ENCODE data around the gene AKT1.

Gene AKT1

DNA sequence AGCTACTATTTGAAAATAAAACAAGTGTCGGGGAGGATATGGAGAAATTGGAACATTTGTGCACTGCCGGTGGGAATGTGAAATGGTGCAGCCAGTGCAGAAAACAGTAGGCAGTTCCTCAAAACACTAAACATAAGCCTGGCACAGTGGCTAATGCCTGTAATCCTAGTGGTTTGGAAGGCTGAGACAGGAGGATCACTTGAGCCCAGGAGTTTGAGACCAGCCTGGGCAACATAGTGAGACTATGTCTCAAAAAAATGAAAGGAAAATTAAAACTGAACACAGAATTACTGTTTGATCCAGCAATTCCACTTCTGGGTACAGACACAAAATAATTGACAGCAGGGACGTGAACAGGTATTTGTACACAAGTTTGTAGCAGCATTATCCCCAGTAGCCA lies 30.0 kb downstream of the AKT1 start:
- TF ChIP-seq EZH2phosphoT487 (IDR thresholded peaks at IDR 0.05; ENCODE audit: borderline replicate concordance, low read length), result no peak
- TF ChIP-seq, protein P1, sequence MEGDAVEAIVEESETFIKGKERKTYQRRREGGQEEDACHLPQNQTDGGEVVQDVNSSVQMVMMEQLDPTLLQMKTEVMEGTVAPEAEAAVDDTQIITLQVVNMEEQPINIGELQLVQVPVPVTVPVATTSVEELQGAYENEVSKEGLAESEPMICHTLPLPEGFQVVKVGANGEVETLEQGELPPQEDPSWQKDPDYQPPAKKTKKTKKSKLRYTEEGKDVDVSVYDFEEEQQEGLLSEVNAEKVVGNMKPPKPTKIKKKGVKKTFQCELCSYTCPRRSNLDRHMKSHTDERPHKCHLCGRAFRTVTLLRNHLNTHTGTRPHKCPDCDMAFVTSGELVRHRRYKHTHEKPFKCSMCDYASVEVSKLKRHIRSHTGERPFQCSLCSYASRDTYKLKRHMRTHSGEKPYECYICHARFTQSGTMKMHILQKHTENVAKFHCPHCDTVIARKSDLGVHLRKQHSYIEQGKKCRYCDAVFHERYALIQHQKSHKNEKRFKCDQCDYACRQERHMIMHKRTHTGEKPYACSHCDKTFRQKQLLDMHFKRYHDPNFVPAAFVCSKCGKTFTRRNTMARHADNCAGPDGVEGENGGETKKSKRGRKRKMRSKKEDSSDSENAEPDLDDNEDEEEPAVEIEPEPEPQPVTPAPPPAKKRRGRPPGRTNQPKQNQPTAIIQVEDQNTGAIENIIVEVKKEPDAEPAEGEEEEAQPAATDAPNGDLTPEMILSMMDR (IDR thresholded peaks at IDR 0.05; ENCODE audit: low read depth, low read length, poor library complexity, severe bottlenecking), result no peak
- Histone ChIP-seq H3K9me2 (replicated peaks; ENCODE audit: control insufficient read depth, low read length) (no peaks in the 10 kb centered on the region), H3K4me1 (ENCODE audit: control insufficient read depth, low read length) (peaks cover 9% of the 10 kb centered on the region), H3K9me3 (ENCODE audit: control insufficient read depth, insufficient read depth, low read length) (peaks cover 4% of the 10 kb centered on the region; the same call in 1 of the 2 replicates), H4K20me1 (ENCODE audit: control insufficient read depth, insufficient read depth, low read depth, low read length) (no peaks in the 10 kb centered on the region), H3K4me2 (ENCODE audit: low read length) (no peak overlapping the region), H3K27me3 (ENCODE audit: control insufficient read depth, low read length) (no peaks in the 10 kb centered on the region), H3F3A (ENCODE audit: control insufficient read depth, insufficient read depth) (peaks cover 22% of the 10 kb centered on the region), H3K4me3 (ENCODE audit: low read length) (no peak overlapping the region), H3K27ac (ENCODE audit: low read depth, low read length) (no peak overlapping the region), H3K36me3 (ENCODE audit: control insufficient read depth, low read length) (peaks cover 18% of the 10 kb centered on the region), H3K79me2 (ENCODE audit: control insufficient read depth, low read length) (no peaks in the 10 kb centered on the region)

DNA sequence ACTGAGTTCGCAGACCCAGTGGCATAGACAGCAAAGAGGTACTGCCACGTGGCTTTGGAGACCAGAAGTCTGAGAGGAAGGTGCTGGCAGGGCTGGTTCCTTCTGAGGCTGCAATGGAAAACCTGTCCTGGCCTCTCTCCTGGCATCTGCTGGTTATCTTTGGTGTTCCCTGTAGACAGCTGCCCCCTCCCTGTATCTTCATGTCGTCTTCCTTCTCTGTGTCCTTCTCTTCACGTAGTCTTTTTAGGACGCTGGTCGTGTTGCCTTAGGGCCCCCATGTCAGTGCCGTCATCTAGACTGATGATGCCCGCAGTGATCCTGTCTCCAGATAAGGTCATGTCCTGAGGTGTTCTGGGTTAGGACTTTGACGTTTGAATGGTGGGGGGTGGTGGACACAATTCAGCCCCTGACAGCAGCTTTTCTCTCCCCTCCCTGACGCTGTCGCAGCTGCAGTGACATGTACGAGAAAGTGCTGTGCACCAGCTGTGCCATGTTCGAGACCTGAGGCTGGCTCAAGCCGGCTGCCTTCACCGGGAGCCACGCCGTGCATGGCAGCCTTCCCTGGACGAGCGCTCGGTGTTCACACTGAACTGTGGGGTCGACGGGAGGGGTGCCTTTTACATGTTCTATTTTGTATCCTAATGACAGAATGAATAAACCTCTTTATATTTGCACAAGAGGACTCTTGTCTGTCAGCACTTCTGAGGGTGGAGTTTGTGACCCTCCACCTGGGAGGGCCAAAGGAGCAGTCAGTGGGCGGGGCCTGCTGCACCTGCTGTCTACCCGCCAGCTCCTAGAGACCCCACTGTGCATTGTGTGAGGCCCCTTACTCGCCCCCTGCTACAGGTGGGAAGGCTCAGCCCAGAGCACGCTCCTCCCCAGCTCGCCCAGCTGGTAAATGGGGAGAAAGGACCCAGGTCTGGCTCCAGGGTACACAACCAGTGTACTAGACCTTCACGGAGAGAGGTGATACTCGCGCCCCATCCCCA lies 36.3 kb downstream of the AKT1 start:
- peaks cover 65% of the 10 kb centered on the region for H3K36me3 ChIP-seq (ENCODE audit: control insufficient read depth, low read length)
- peaks cover 43% of the 10 kb centered on the region for H3K79me2 ChIP-seq (ENCODE audit: control insufficient read depth, low read length)
- 0 out of 2 replicates have a peak, but pooled peaks cover 5% of the 10 kb centered on the region for H3F3A ChIP-seq (ENCODE audit: control insufficient read depth, insufficient read depth)
- TF ChIP-seq, protein P1 (IDR thresholded peaks at IDR 0.05; ENCODE audit: low read depth, low read length, poor library complexity, severe bottlenecking), result no peak
- TF ChIP-seq EZH2phosphoT487 (IDR thresholded peaks at IDR 0.05; ENCODE audit: borderline replicate concordance, low read length), result no peak
- H3K9me3 ChIP-seq (ENCODE audit: control insufficient read depth, insufficient read depth, low read length), result no peaks in the 10 kb centered on the region
- peaks cover 9% of the 10 kb centered on the region; the same call in 1 of the 2 replicates for H4K20me1 ChIP-seq (ENCODE audit: control insufficient read depth, insufficient read depth, low read depth, low read length)
- no peak overlapping the region for H3K27ac ChIP-seq (ENCODE audit: low read depth, low read length)
- H3K9me2 ChIP-seq (replicated peaks; ENCODE audit: control insufficient read depth, low read length), result no peaks in the 10 kb centered on the region
- H3K4me3 ChIP-seq (ENCODE audit: low read length), result no peak overlapping the region
- H3K27me3 ChIP-seq (ENCODE audit: control insufficient read depth, low read length), result no peaks in the 10 kb centered on the region
- peaks cover 7% of the 10 kb centered on the region for H3K4me1 ChIP-seq (ENCODE audit: control insufficient read depth, low read length)
- no peak overlapping the region for H3K4me2 ChIP-seq (ENCODE audit: low read length)

DNA sequence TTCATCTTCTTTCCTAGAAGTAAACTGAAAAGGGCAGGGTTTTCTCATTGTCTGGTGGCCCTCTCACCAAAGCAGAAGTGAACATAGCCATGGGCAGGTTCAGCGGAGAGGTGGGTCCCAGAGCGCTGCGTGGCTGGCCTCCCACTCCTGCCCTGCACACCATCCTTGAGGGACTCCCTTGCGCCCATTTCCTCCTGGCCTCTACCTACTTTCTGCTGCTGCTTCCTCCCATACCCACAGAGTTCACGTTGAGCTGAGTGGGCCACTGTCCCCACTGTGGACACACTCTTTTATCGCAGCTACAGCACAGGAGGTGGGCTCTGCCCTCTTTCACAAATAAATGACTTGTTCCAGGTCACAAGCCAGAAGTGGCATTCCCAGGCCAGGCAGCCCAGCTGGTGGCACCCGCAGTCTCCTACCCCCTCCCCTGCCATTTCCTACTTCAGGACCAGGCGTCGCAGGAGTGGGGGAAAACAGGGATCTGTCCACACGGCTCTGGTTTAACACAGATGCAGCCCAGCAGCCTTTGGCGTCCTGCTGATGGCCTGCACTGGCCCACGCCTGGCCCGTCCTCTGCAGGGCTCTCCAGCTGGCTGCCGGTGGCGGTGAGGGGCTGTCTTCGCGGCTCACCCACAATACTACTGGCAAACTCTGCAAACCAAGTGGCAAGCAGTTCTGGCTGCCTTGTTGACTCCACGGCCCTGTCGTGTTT lies 37.7 kb downstream of the AKT1 start:
- Histone ChIP-seq H3K4me3 (ENCODE audit: low read length) (no peak overlapping the region), H3K4me1 (ENCODE audit: control insufficient read depth, low read length) (peaks cover 14% of the 10 kb centered on the region), H4K20me1 (ENCODE audit: control insufficient read depth, insufficient read depth, low read depth, low read length) (peaks cover 16% of the 10 kb centered on the region; the same call in 1 of the 2 replicates), H3K4me2 (ENCODE audit: low read length) (no peak overlapping the region), H3K9me2 (replicated peaks; ENCODE audit: control insufficient read depth, low read length) (no peaks in the 10 kb centered on the region), H3F3A (ENCODE audit: control insufficient read depth, insufficient read depth) (0 out of 2 replicates have a peak, but pooled peaks cover 5% of the 10 kb centered on the region), H3K9me3 (ENCODE audit: control insufficient read depth, insufficient read depth, low read length) (no peaks in the 10 kb centered on the region), H3K79me2 (ENCODE audit: control insufficient read depth, low read length) (peaks cover 56% of the 10 kb centered on the region), H3K36me3 (ENCODE audit: control insufficient read depth, low read length) (peaks cover 77% of the 10 kb centered on the region), H3K27me3 (ENCODE audit: control insufficient read depth, low read length) (no peaks in the 10 kb centered on the region), H3K27ac (ENCODE audit: low read depth, low read length) (no peak overlapping the region)
- no peak for TF ChIP-seq EZH2phosphoT487 (IDR thresholded peaks at IDR 0.05; ENCODE audit: borderline replicate concordance, low read length)
- TF ChIP-seq, protein P1 (IDR thresholded peaks at IDR 0.05; ENCODE audit: low read depth, low read length, poor library complexity, severe bottlenecking), result no peak

Measured in DOHH2 (cell line).